ENCODE results near the gene C20orf202.
A peak's percentile ranks its signal among the peaks of the same experiment; 100 is the strongest.

GRCh38 chr20:1185790-1186334 is 17.4 kb upstream of the C20orf202 start:
- TF ChIP-seq, protein P1, sequence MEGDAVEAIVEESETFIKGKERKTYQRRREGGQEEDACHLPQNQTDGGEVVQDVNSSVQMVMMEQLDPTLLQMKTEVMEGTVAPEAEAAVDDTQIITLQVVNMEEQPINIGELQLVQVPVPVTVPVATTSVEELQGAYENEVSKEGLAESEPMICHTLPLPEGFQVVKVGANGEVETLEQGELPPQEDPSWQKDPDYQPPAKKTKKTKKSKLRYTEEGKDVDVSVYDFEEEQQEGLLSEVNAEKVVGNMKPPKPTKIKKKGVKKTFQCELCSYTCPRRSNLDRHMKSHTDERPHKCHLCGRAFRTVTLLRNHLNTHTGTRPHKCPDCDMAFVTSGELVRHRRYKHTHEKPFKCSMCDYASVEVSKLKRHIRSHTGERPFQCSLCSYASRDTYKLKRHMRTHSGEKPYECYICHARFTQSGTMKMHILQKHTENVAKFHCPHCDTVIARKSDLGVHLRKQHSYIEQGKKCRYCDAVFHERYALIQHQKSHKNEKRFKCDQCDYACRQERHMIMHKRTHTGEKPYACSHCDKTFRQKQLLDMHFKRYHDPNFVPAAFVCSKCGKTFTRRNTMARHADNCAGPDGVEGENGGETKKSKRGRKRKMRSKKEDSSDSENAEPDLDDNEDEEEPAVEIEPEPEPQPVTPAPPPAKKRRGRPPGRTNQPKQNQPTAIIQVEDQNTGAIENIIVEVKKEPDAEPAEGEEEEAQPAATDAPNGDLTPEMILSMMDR (tag by site-specific recombination; IDR thresholded peaks at IDR 0.05), result peak; percentile 62
- TF ChIP-seq ELK4 (IDR thresholded peaks at IDR 0.05; ENCODE audit: borderline replicate concordance, low read depth, low read length) (no peak), ZNF530 (tag by site-specific recombination; IDR thresholded peaks at IDR 0.05; ENCODE audit: low read depth) (no peak), ZNF677 (tag by site-specific recombination; IDR thresholded peaks at IDR 0.05) (no peak), ZNF121 (tag by site-specific recombination; IDR thresholded peaks at IDR 0.05) (no peak), GLI4 (tag by site-specific recombination; IDR thresholded peaks at IDR 0.05) (no peak), ZNF114 (tag by site-specific recombination; IDR thresholded peaks at IDR 0.05) (no peak), SCRT1 (tag by site-specific recombination; IDR thresholded peaks at IDR 0.05; ENCODE audit: borderline replicate concordance) (no peak), ZNF211 (tag by site-specific recombination; IDR thresholded peaks at IDR 0.05; ENCODE audit: low read depth) (no peak)
- TF ChIP-seq, protein P2, sequence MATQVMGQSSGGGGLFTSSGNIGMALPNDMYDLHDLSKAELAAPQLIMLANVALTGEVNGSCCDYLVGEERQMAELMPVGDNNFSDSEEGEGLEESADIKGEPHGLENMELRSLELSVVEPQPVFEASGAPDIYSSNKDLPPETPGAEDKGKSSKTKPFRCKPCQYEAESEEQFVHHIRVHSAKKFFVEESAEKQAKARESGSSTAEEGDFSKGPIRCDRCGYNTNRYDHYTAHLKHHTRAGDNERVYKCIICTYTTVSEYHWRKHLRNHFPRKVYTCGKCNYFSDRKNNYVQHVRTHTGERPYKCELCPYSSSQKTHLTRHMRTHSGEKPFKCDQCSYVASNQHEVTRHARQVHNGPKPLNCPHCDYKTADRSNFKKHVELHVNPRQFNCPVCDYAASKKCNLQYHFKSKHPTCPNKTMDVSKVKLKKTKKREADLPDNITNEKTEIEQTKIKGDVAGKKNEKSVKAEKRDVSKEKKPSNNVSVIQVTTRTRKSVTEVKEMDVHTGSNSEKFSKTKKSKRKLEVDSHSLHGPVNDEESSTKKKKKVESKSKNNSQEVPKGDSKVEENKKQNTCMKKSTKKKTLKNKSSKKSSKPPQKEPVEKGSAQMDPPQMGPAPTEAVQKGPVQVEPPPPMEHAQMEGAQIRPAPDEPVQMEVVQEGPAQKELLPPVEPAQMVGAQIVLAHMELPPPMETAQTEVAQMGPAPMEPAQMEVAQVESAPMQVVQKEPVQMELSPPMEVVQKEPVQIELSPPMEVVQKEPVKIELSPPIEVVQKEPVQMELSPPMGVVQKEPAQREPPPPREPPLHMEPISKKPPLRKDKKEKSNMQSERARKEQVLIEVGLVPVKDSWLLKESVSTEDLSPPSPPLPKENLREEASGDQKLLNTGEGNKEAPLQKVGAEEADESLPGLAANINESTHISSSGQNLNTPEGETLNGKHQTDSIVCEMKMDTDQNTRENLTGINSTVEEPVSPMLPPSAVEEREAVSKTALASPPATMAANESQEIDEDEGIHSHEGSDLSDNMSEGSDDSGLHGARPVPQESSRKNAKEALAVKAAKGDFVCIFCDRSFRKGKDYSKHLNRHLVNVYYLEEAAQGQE (tag by site-specific recombination; IDR thresholded peaks at IDR 0.05), result no peak

Data from HEK293 (cell line).